ENCODE data around the gene TMEFF1. TPM values are rescaled to one million over a fixed set of nuclear protein-coding genes. Genes with fewer than 3 reads are reported as not detected.

TMEFF1 gene
- total and polyA plus RNA-seq, 2 of the 8 experiments (the other 6 are each of a cell fraction or from before 2014, with no cell fraction given), result 13.5 to 68.2 TPM

DNA sequence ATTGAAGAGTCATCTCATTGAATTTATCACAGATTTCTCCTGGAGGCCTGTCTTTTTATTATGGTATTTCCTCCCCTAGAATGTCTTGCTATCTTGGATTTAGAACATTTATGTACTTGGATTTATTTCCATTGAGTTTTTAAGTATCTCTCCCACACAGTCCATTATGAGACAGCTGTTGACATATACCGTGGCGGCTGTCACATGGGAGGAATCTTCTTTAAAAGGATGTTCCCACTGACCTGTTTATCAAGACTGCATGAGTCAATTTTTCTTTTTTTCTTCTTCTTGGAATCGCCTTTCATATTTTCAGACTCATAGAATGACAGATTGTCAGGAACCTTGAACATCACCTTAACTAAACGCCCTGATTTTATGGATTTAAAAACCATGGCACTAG, 102.1 kb downstream of the TMEFF1 start:
- Histone ChIP-seq H3K23ac (ENCODE audit: insufficient read length) (no peak overlapping the region), H3K4me2 (ENCODE audit: insufficient read depth in 1 of 2, low read depth in 2 of 2, low read length in 2 of 2) (no peak overlapping the region), H2BK120ac (replicated peaks; ENCODE audit: low read depth, low read length) (no peak overlapping the region), H3K9ac (replicated peaks in 1 of 4; ENCODE audit: extremely low read depth in 1 of 4, low read depth in 3 of 4, low read length in 3 of 4) (no peak overlapping the region), H3K27ac (ENCODE audit: low read depth, low read length) (no peak overlapping the region), H3K18ac (ENCODE audit: extremely low read depth, low read length) (no peak overlapping the region), H3K36me3 (ENCODE audit: control insufficient read depth in 2 of 4, insufficient read depth in 4 of 4, low read length in 3 of 4) (peaks cover 0 to 64% (median 22%) of the 10 kb centered on the region in 4 experiments; a peak in 6 of 8 replicates), H3K14ac (ENCODE audit: insufficient read length) (no peak overlapping the region), H3K79me1 (ENCODE audit: low read depth, low read length) (no peaks in the 10 kb centered on the region), H3K56ac (replicated peaks; ENCODE audit: insufficient read length, low read depth, low read length) (no peak overlapping the region), H2AK5ac (ENCODE audit: low read depth, low read length) (no peak overlapping the region), H3K4ac (replicated peaks; ENCODE audit: insufficient read length, low read depth, low read length) (no peak overlapping the region), H3K79me2 (ENCODE audit: control insufficient read depth in 1 of 2, insufficient read depth in 2 of 2, low read length in 2 of 2) (no peaks in the 10 kb centered on the region), H4K20me1 (replicated peaks in 1 of 2; ENCODE audit: control insufficient read depth in 1 of 2, insufficient read depth in 2 of 2, low read length in 2 of 2) (peaks cover 1 to 2% of the 10 kb centered on the region in 2 experiments), H2BK12ac (ENCODE audit: low read depth, low read length) (no peak overlapping the region), H4K8ac (ENCODE audit: extremely low read depth, insufficient read depth, low read length) (no peak overlapping the region), H3K4me3 (ENCODE audit: extremely low read depth in 1 of 4, insufficient read depth in 2 of 4, low read depth in 3 of 4, low read length in 4 of 4) (no peak overlapping the region), H3K4me1 (replicated peaks in 1 of 4; ENCODE audit: control insufficient read depth in 3 of 4, insufficient read depth in 4 of 4, low read length in 3 of 4) (no peaks in the 10 kb centered on the region), H2BK15ac (ENCODE audit: low read length) (no peak overlapping the region), H2AFZ (ENCODE audit: low read length) (no peak overlapping the region), H2BK5ac (ENCODE audit: low read depth, low read length) (no peak overlapping the region), H4K5ac (ENCODE audit: insufficient read length, low read depth, low read length) (no peak overlapping the region), H3K23me2 (ENCODE audit: low read depth, low read length) (no peaks in the 10 kb centered on the region), H3K9me3 (ENCODE audit: insufficient read depth in 2 of 2, low read depth in 1 of 2, low read length in 1 of 2) (no peaks in the 10 kb centered on the region), H4K91ac (replicated peaks; ENCODE audit: insufficient read length, low read length) (no peak overlapping the region), H3K27me3 (replicated peaks in 1 of 4; ENCODE audit: control insufficient read depth in 3 of 4, extremely low read depth in 1 of 4, insufficient read depth in 3 of 4, low read length in 3 of 4) (no peaks in the 10 kb centered on the region), H2BK20ac (ENCODE audit: low read length) (no peak overlapping the region)
- DNase-seq (ENCODE audit: low read depth in 1 of 2, low spot score in 2 of 2), result no peak
- ChIA-PET POLR2A (ENCODE audit: partially characterized antibody) (interaction anchor here (0.9 kb wide), 1 partner anchor 8 kb away, joined by 3 read pairs; no protein-coding TSS in a partner anchor), CTCF (ENCODE audit: partially characterized antibody) (no interaction called here)
- 84% methylated on average over 4 of the region's 4 CpGs; no CpG with 5 or more reads in 1 of the 2 experiments for WGBS, 2 experiments (ENCODE audit: extremely low coverage in 1 of 2, insufficient coverage in 1 of 2, insufficient read length in 1 of 2, insufficient replicate concordance in 2 of 2, low coverage in 1 of 2, low lambda C conversion rate in 2 of 2, missing lambda C conversion rate in 1 of 2)
- TF ChIP-seq BRCA1 (IDR thresholded peaks at IDR 0.05; ENCODE audit: low read depth, low read length), result no peak
- no peak for TF ChIP-seq HDAC2 (IDR thresholded peaks at IDR 0.05; ENCODE audit: borderline replicate concordance in 1 of 2, low read depth in 2 of 2, low read length in 2 of 2)
- TF ChIP-seq SP2 (IDR thresholded peaks at IDR 0.05; ENCODE audit: low read length), result no peak
- no peak for TF ChIP-seq FOSL1 (IDR thresholded peaks at IDR 0.05; ENCODE audit: insufficient read depth, low read depth, low read length)
- no peak for TF ChIP-seq CTBP2 (IDR thresholded peaks at IDR 0.05; ENCODE audit: borderline replicate concordance, insufficient read depth, insufficient read length, low read length)
- TF ChIP-seq CEBPB (IDR thresholded peaks at IDR 0.05; ENCODE audit: low read depth, low read length), result no peak
- TF ChIP-seq TAF7 (optimal IDR thresholded peaks at IDR 0.05; ENCODE audit: borderline replicate concordance, low read depth, low read length), result no peak
- TF ChIP-seq EGR1 (IDR thresholded peaks at IDR 0.05; ENCODE audit: borderline replicate concordance, low read depth, low read length), result no peak
- no peak for TF ChIP-seq EZH2 (IDR thresholded peaks at IDR 0.05; ENCODE audit: low read depth, low read length, severe bottlenecking)
- TF ChIP-seq ASH2L (IDR thresholded peaks at IDR 0.05; ENCODE audit: low read length), result no peak
- no peak for TF ChIP-seq RBBP5 (IDR thresholded peaks at IDR 0.05; ENCODE audit: borderline replicate concordance, low read depth, low read length)
- TF ChIP-seq POLR2A (IDR thresholded peaks at IDR 0.05; ENCODE audit: control extremely low read depth in 1 of 2, low read depth in 2 of 2, low read length in 2 of 2), result no peak
- no peak for FAIRE-seq
